ENCODE measurements around the gene FAM83B. TPM values are rescaled to one million over a fixed set of nuclear protein-coding genes. Genes with fewer than 3 reads are reported as not detected.
"Not testable (repeated sequence)": the region's sequence is repeated elsewhere in the genome, so short reads cannot be mapped to it uniquely, and the experiment has no call there.

FAM83B gene
- total RNA-seq, 1 donor: under 0.01 TPM

GRCh38 chr6:54897462-54898189 lies 51.1 kb downstream of the FAM83B start:
- no peak for DNase-seq (ENCODE audit: low read depth in 2 of 3, low spot score in 2 of 3)

- DNase-seq (ENCODE audit: low read depth in 2 of 3, low spot score in 2 of 3): no peak
Observed at GRCh38 chr6:54898767-54899166, 52.2 kb downstream of the FAM83B start.

- DNase-seq (ENCODE audit: low read depth in 2 of 3, low spot score in 2 of 3): no peak
Observed at GRCh38 chr6:54899442-54899841, 52.9 kb downstream of the FAM83B start.

GRCh38 chr6:54899986-54900385 lies 53.4 kb downstream of the FAM83B start:
- DNase-seq (ENCODE audit: low read depth in 2 of 3, low spot score in 2 of 3): no peak

- DNase-seq (ENCODE audit: low read depth in 2 of 3, low spot score in 2 of 3): no peak
Observed at GRCh38 chr6:54900666-54901065, 54.1 kb downstream of the FAM83B start.

GRCh38 chr6:54903884-54904283 lies 57.3 kb downstream of the FAM83B start:
- DNase-seq (ENCODE audit: low read depth in 2 of 3, low spot score in 2 of 3): no peak

- peak in 1 of 3 donors; percentile 27 for DNase-seq (ENCODE audit: low read depth in 2 of 3, low spot score in 2 of 3)
Observed at GRCh38 chr6:54907355-54907754, 60.8 kb downstream of the FAM83B start.

GRCh38 chr6:54909184-54909583 lies 62.6 kb downstream of the FAM83B start:
- no peak for DNase-seq (ENCODE audit: low read depth in 2 of 3, low spot score in 2 of 3)

- no peak for DNase-seq (ENCODE audit: low read depth in 2 of 3, low spot score in 2 of 3)
Observed at GRCh38 chr6:54910431-54910884, 63.9 kb downstream of the FAM83B start.

GRCh38 chr6:54910921-54911320 lies 64.3 kb downstream of the FAM83B start:
- no peak for DNase-seq (ENCODE audit: low read depth in 2 of 3, low spot score in 2 of 3)

GRCh38 chr6:54913211-54913610 lies 66.6 kb downstream of the FAM83B start:
- no peak for DNase-seq (ENCODE audit: low read depth in 2 of 3, low spot score in 2 of 3)

GRCh38 chr6:54916858-54917257 lies 70.3 kb downstream of the FAM83B start:
- DNase-seq (ENCODE audit: low read depth in 2 of 3, low spot score in 2 of 3): no peak

- DNase-seq (ENCODE audit: low read depth in 2 of 3, low spot score in 2 of 3): no peak
Observed at GRCh38 chr6:54920628-54921027, 74.1 kb downstream of the FAM83B start.

- DNase-seq (ENCODE audit: low read depth in 2 of 3, low spot score in 2 of 3): no peak
Observed at GRCh38 chr6:54921891-54922290, 75.3 kb downstream of the FAM83B start.

GRCh38 chr6:54929245-54929909 lies 82.8 kb downstream of the FAM83B start:
- no peak for DNase-seq (ENCODE audit: low read depth in 2 of 3, low spot score in 2 of 3)

GRCh38 chr6:54932622-54933021 lies 86.1 kb downstream of the FAM83B start:
- no peak for DNase-seq (ENCODE audit: low read depth in 2 of 3, low spot score in 2 of 3)

- DNase-seq (ENCODE audit: low read depth in 2 of 3, low spot score in 2 of 3): peak in 2 of 3 donors; percentile 5 to 15
Observed at GRCh38 chr6:54935739-54936138, 89.2 kb downstream of the FAM83B start.

- no peak for DNase-seq (ENCODE audit: low read depth in 2 of 3, low spot score in 2 of 3)
Observed at GRCh38 chr6:54937371-54937770, 90.8 kb downstream of the FAM83B start.

- no peak for DNase-seq (ENCODE audit: low read depth in 2 of 3, low spot score in 2 of 3)
Observed at GRCh38 chr6:54957698-54958097, 111.1 kb downstream of the FAM83B start.

GRCh38 chr6:54958446-54958845 lies 111.9 kb downstream of the FAM83B start:
- DNase-seq (ENCODE audit: low read depth in 2 of 3, low spot score in 2 of 3): peak in 2 of 3 donors; percentile 18 to 67

GRCh38 chr6:54959820-54960219 lies 113.2 kb downstream of the FAM83B start:
- DNase-seq (ENCODE audit: low read depth in 2 of 3, low spot score in 2 of 3): no peak

- not testable (repeated sequence) for DNase-seq (ENCODE audit: low read depth in 2 of 3, low spot score in 2 of 3)
Observed at GRCh38 chr6:54961372-54961771, 114.8 kb downstream of the FAM83B start.

Data from hematopoietic multipotent progenitor cell (in vitro differentiated cells).